GM23338 (cell line): ENCODE data around the gene PPM1L.

Experiments used
- CREB1 ChIP-seq: fragments of 250-450 bp; sonication (Bioruptor Pico); IDR thresholded peaks from 2 replicates; pipeline ENCODE4 v1.5.0; 2020; ENCODE audit warnings: low read depth, mild to moderate bottlenecking, moderate library complexity
- EZH2 ChIP-seq: fragments of 200-600 bp; sonication (generic); IDR thresholded peaks from one replicate; pipeline ENCODE4 v1.8.0; 2017; ENCODE audit warnings: antibody characterized with exemption, mild to moderate bottlenecking, low read depth; ENCODE audit not compliant: unreplicated experiment
- EZH2phosphoT487 ChIP-seq: fragments of 200-600 bp; sonication (generic); IDR thresholded peaks from one replicate; pipeline ENCODE4 v1.8.1; 2018; ENCODE audit warnings: antibody characterized with exemption; ENCODE audit not compliant: unreplicated experiment
- JUNB ChIP-seq: IDR thresholded peaks from one replicate; pipeline ENCODE4 v1.6.1; 2016; ENCODE audit warnings: antibody characterized with exemption; ENCODE audit not compliant: unreplicated experiment
- NANOG ChIP-seq: IDR thresholded peaks from 2 replicates; pipeline ENCODE4 v1.6.1; 2016; ENCODE audit warnings: antibody characterized with exemption, borderline replicate concordance
- POLR2AphosphoS5 ChIP-seq: IDR thresholded peaks from 2 replicates; pipeline ENCODE4 v1.6.1; 2016; ENCODE audit warnings: antibody characterized with exemption, low read depth
- STAT1 ChIP-seq: IDR thresholded peaks from one replicate; pipeline ENCODE4 v1.6.1; 2016; ENCODE audit warnings: antibody characterized with exemption; ENCODE audit not compliant: unreplicated experiment
- TF ChIP-seq, protein P1 (sequence below), 2 experiments: fragments of 200-600 bp in 1 of 2; sonication (generic) in 1 of 2; conservative IDR thresholded peaks; 2 replicates each; pipeline versions ENCODE4 v1.5.1 to v1.6.1; 2016 to 2017; ENCODE audit warnings: antibody characterized with exemption in 2 of 2, low read depth in 2 of 2, mild to moderate bottlenecking in 2 of 2, moderate library complexity in 1 of 2
- TF ChIP-seq, protein P2 (sequence below): IDR thresholded peaks from one replicate; pipeline ENCODE4 v1.6.1; 2018; ENCODE audit warnings: antibody characterized with exemption; ENCODE audit not compliant: unreplicated experiment
- TF ChIP-seq, protein P3 (sequence below): IDR thresholded peaks from 2 replicates; pipeline ENCODE4 v1.6.1; 2016; ENCODE audit warnings: antibody characterized with exemption

DNA sequence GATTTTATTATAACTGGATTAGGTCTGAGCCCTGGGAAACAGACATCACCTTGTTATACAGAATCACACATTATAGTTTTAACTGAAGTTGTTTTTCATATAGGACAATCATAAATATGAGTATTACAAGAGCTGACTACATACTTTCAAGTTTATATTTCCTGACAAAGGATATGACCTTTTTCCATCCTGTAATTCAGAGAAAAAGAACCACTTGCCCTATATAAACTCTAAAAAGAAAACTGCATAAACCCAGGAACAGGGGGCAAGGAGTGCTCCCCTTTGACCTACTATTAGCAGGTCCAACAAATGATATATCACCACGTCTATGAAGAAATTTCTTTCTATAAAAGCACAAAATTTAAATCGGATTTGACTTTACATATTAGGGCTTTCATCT, 328.2 kb downstream of the PPM1L start:
- TF ChIP-seq, protein P1, sequence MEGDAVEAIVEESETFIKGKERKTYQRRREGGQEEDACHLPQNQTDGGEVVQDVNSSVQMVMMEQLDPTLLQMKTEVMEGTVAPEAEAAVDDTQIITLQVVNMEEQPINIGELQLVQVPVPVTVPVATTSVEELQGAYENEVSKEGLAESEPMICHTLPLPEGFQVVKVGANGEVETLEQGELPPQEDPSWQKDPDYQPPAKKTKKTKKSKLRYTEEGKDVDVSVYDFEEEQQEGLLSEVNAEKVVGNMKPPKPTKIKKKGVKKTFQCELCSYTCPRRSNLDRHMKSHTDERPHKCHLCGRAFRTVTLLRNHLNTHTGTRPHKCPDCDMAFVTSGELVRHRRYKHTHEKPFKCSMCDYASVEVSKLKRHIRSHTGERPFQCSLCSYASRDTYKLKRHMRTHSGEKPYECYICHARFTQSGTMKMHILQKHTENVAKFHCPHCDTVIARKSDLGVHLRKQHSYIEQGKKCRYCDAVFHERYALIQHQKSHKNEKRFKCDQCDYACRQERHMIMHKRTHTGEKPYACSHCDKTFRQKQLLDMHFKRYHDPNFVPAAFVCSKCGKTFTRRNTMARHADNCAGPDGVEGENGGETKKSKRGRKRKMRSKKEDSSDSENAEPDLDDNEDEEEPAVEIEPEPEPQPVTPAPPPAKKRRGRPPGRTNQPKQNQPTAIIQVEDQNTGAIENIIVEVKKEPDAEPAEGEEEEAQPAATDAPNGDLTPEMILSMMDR (conservative IDR thresholded peaks at IDR 0.05; ENCODE audit: low read depth in 2 of 2) = no peak
- TF ChIP-seq, protein P2, sequence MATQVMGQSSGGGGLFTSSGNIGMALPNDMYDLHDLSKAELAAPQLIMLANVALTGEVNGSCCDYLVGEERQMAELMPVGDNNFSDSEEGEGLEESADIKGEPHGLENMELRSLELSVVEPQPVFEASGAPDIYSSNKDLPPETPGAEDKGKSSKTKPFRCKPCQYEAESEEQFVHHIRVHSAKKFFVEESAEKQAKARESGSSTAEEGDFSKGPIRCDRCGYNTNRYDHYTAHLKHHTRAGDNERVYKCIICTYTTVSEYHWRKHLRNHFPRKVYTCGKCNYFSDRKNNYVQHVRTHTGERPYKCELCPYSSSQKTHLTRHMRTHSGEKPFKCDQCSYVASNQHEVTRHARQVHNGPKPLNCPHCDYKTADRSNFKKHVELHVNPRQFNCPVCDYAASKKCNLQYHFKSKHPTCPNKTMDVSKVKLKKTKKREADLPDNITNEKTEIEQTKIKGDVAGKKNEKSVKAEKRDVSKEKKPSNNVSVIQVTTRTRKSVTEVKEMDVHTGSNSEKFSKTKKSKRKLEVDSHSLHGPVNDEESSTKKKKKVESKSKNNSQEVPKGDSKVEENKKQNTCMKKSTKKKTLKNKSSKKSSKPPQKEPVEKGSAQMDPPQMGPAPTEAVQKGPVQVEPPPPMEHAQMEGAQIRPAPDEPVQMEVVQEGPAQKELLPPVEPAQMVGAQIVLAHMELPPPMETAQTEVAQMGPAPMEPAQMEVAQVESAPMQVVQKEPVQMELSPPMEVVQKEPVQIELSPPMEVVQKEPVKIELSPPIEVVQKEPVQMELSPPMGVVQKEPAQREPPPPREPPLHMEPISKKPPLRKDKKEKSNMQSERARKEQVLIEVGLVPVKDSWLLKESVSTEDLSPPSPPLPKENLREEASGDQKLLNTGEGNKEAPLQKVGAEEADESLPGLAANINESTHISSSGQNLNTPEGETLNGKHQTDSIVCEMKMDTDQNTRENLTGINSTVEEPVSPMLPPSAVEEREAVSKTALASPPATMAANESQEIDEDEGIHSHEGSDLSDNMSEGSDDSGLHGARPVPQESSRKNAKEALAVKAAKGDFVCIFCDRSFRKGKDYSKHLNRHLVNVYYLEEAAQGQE = no peak
- no peak for TF ChIP-seq POLR2AphosphoS5
- no peak for TF ChIP-seq EZH2
- no peak for TF ChIP-seq EZH2phosphoT487
- no peak for TF ChIP-seq CREB1 (CRISPR knock-in tag)
- no peak for TF ChIP-seq JUNB
- TF ChIP-seq, protein P3, sequence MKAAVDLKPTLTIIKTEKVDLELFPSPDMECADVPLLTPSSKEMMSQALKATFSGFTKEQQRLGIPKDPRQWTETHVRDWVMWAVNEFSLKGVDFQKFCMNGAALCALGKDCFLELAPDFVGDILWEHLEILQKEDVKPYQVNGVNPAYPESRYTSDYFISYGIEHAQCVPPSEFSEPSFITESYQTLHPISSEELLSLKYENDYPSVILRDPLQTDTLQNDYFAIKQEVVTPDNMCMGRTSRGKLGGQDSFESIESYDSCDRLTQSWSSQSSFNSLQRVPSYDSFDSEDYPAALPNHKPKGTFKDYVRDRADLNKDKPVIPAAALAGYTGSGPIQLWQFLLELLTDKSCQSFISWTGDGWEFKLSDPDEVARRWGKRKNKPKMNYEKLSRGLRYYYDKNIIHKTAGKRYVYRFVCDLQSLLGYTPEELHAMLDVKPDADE = no peak
- TF ChIP-seq NANOG = no peak
- TF ChIP-seq STAT1 = no peak
